ENCODE results near the gene SLC8A1. TPM values are rescaled to one million over a fixed set of nuclear protein-coding genes. Genes with fewer than 3 reads are reported as not detected.
A peak's percentile ranks its signal among the peaks of the same experiment; 100 is the strongest.

SLC8A1 gene
- total RNA-seq, 1 experiment from 2014 or later: 1.6 TPM

GRCh38 chr2:40316620-40317019 is 135.3 kb downstream of the SLC8A1 start:
- no peaks in the 10 kb centered on the region for H3K9me3 Mint-ChIP-seq (ENCODE audit: unreplicated experiment)
- H3K36me3 Mint-ChIP-seq (ENCODE audit: insufficient read depth, unreplicated experiment): no peaks in the 10 kb centered on the region
- intact Hi-C loops (cut with micrococcal nuclease): no loop called here
- CTCF ChIA-PET: interaction anchor here (0.5 kb wide), 1 partner anchor 137 kb away, joined by 4 read pairs; no protein-coding TSS in a partner anchor
- DNase-seq (ENCODE audit: unreplicated experiment): no peak
- TF ChIP-seq CTCF (IDR thresholded peaks at IDR 0.05; ENCODE audit: unreplicated experiment): no peak
- POLR2A ChIA-PET: interaction anchor here (0.5 to 1.5 kb wide), 3 partner anchors 30 to 279 kb away, joined by 4 to 5 read pairs (median 4); no protein-coding TSS in a partner anchor
- no TSS peak for BruUV-seq (replicated peaks)
- H3K27me3 Mint-ChIP-seq (ENCODE audit: insufficient read depth, unreplicated experiment): no peaks in the 10 kb centered on the region
- H3K27ac Mint-ChIP-seq (ENCODE audit: low read depth, unreplicated experiment): no peak overlapping the region
- peaks cover 21% of the 10 kb centered on the region for H3K4me1 Mint-ChIP-seq (ENCODE audit: insufficient read depth, unreplicated experiment)
- H3K4me3 Mint-ChIP-seq (ENCODE audit: unreplicated experiment): no peak overlapping the region

- Mint-ChIP-seq H3K4me1 (ENCODE audit: insufficient read depth, unreplicated experiment) (peaks cover 21% of the 10 kb centered on the region), H3K36me3 (ENCODE audit: insufficient read depth, unreplicated experiment) (no peaks in the 10 kb centered on the region), H3K4me3 (ENCODE audit: unreplicated experiment) (no peak overlapping the region), H3K27ac (ENCODE audit: low read depth, unreplicated experiment) (no peak overlapping the region), H3K27me3 (ENCODE audit: insufficient read depth, unreplicated experiment) (no peaks in the 10 kb centered on the region), H3K9me3 (ENCODE audit: unreplicated experiment) (no peaks in the 10 kb centered on the region)
- TF ChIP-seq CTCF (IDR thresholded peaks at IDR 0.05; ENCODE audit: unreplicated experiment): no peak
- CTCF ChIA-PET: interaction anchor here (0.6 to 0.9 kb wide), 2 partner anchors 10 to 135 kb away, joined by 3 to 4 read pairs; no protein-coding TSS in a partner anchor
- BruUV-seq (replicated peaks): no TSS peak
- POLR2A ChIA-PET: interaction anchor here (1.5 kb wide), 1 partner anchor 88 kb away, joined by 5 read pairs; no protein-coding TSS in a partner anchor
- intact Hi-C loops (cut with micrococcal nuclease): no loop called here
- DNase-seq (ENCODE audit: unreplicated experiment): peak; percentile 87
Observed at GRCh38 chr2:40315683-40316082, 136.2 kb downstream of the SLC8A1 start.

GRCh38 chr2:40311026-40311425 is 140.9 kb downstream of the SLC8A1 start:
- CTCF ChIA-PET: no interaction called here
- Mint-ChIP-seq H3K4me3 (ENCODE audit: unreplicated experiment) (no peak overlapping the region), H3K27ac (ENCODE audit: low read depth, unreplicated experiment) (no peak overlapping the region), H3K9me3 (ENCODE audit: unreplicated experiment) (no peaks in the 10 kb centered on the region), H3K4me1 (ENCODE audit: insufficient read depth, unreplicated experiment) (peaks cover 9% of the 10 kb centered on the region), H3K36me3 (ENCODE audit: insufficient read depth, unreplicated experiment) (no peaks in the 10 kb centered on the region), H3K27me3 (ENCODE audit: insufficient read depth, unreplicated experiment) (no peaks in the 10 kb centered on the region)
- intact Hi-C loops (cut with micrococcal nuclease): no loop called here
- no TSS peak for BruUV-seq (replicated peaks)
- DNase-seq (ENCODE audit: unreplicated experiment): no peak
- POLR2A ChIA-PET: no interaction called here
- no peak for TF ChIP-seq CTCF (IDR thresholded peaks at IDR 0.05; ENCODE audit: unreplicated experiment)

- no peaks in the 10 kb centered on the region for H3K9me3 Mint-ChIP-seq (ENCODE audit: unreplicated experiment)
- no peak overlapping the region for H3K4me3 Mint-ChIP-seq (ENCODE audit: unreplicated experiment)
- BruUV-seq (replicated peaks): no TSS peak
- H3K4me1 Mint-ChIP-seq (ENCODE audit: insufficient read depth, unreplicated experiment): peaks cover 2% of the 10 kb centered on the region
- H3K36me3 Mint-ChIP-seq (ENCODE audit: insufficient read depth, unreplicated experiment): no peaks in the 10 kb centered on the region
- intact Hi-C loops (cut with micrococcal nuclease): no loop called here
- no peaks in the 10 kb centered on the region for H3K27me3 Mint-ChIP-seq (ENCODE audit: insufficient read depth, unreplicated experiment)
- CTCF ChIA-PET: no interaction called here
- no peak overlapping the region for H3K27ac Mint-ChIP-seq (ENCODE audit: low read depth, unreplicated experiment)
- no peak for TF ChIP-seq CTCF (IDR thresholded peaks at IDR 0.05; ENCODE audit: unreplicated experiment)
- POLR2A ChIA-PET: no interaction called here
- no peak for DNase-seq (ENCODE audit: unreplicated experiment)
Observed at GRCh38 chr2:40310303-40310702, 141.6 kb downstream of the SLC8A1 start.
